Skeletal muscle cell (primary cell): ENCODE measurements around the gene TRAFD1.
"Not testable (repeated sequence)": the region's sequence is repeated elsewhere in the genome, so short reads cannot be mapped to it uniquely, and the experiment has no call there.

Experiments used
- DNase-seq: peaks from one replicate; pipeline ENCODE4 v3.0.0-alpha.2; 2010; ENCODE audit warnings: low read depth
- H3K4me3 ChIP-seq: 2 replicates; pipeline ENCODE4 v1.5.1; 2011; ENCODE audit warnings: low read depth, mild to moderate bottlenecking, control low read depth, low read length, moderate library complexity

Gene TRAFD1

DNA sequence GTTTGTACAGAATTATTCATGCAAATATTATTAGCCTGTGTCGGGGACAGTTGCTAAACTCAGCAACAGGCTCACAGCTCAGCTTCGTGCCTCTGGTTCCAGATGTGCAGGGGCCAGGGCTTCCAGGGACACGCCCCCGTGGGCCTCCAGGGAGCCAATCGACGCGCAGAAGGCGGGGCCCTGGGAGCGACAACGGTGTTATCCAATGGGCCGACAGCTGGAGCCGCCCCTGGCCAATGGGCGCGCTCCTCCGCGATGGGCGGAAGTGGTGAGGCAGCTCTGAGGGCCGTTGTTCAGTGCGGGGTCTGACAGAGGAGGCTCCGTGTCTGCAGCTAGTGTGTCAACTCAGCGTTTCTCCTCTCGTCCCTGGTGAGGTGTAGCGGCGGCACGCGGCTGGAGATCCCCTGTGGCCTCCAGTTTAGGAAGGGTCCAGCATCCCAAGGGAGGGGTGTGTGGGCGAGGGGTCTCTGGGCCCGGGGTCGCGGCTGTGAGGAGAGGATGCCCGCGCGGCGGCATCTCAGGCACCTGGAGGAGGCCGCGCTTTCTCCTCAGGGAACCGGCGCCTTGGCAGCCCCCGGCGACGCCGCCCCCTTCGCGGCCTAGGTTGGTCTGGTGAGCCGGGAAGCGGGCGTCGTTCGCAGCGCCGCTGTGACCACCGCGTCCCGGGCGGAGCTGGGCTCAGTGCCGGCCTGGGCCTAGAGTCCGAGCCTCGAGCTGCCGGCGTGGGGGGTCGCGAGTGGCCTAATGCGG, at the start of gene TRAFD1:
TRAFD1 (plus strand) TSS at position 311 of the 750 bp plus-strand sequence. CDS start 4,963 bp downstream, outside the sequence.
- peak; percentile 89 for DNase-seq
- peak within 1 kb of the TSS; percentile 92 for H3K4me3 ChIP-seq

DNA sequence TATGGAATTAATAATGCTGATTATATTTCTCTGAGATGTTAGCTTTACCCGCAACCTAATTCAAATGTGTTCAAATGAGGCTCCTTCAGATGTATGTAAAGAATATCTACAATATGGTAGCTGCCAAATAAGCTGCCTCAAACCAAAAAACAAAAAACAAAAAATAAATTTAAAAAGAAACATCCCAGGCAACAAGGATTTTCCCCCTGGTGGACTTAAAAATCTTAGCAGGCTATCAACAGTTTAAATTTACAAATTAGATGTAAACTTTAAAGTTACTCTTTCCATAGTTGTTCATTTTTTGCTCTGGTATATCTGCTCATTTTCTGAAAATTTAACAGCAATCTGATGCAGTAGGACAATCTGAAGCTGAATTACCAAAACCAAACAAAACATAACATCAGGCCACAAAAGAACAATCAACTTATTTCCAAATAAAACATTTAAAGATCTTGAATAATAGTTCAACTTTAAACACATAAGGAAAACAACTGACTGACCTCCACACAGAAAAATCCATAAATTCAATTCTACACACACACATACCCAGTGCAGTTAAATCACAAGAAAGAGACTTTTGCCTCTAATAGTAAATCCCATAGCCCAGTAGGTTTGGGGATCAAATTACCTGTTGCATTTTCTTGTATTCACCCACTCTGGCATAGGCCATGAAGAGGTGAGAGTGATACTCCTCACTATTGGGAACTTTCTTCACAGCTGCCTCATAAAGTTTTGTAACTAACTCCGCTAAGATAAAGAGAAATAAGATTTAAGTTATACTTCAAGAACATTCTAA, 38.1 kb upstream of the TRAFD1 start:
- no peak overlapping the region for H3K4me3 ChIP-seq
- no peak for DNase-seq

DNA sequence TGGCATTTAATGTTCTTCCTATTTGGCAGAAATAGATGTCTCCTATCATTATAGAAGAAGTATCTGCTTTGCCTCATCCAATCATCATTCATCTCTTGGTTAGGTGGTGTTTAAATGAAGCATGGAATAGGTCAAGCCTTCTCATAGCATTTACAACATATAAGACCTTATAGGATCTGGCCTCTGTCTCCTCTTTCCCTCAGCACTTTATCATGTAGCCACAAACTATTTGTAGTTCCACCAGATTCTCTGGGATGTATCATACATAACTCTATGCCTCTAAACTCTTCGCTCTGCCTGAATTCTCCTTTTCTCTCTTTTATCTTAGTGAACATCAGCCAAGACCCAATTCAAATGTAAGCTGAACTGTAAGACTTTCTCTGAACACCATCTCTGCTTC, 37.5 kb upstream of the TRAFD1 start:
- DNase-seq, result no peak
- H3K4me3 ChIP-seq, result no peak overlapping the region

- no peak for DNase-seq
- H3K4me3 ChIP-seq, result no peak overlapping the region
These were observed 33.8 kb upstream of the TRAFD1 start for GRCh38 chr12:112091563-112091962.

DNA sequence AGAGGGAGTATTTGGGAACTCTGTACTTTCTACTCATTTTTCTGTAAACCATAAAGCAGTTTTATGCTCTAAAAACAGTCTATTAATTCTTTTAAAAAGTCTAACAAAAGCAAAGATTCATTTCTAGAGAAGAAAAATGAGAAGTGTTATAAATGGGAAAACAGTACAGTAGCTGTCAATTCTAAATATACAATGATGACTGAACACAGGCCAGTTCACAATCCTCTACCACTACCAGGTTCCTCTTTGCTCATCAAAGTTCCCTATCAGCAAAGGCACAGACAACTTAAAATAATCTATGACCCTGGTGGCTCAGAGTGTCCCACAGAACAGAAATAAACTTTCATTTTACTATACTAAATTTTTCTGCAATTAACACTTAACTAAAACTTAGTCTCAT, 29.3 kb upstream of the TRAFD1 start:
- DNase-seq, result no peak
- no peak overlapping the region for H3K4me3 ChIP-seq

GRCh38 chr12:112096667-112097066, 28.7 kb upstream of the TRAFD1 start:
- peak; percentile 24 for DNase-seq

GRCh38 chr12:112097641-112098040, 27.7 kb upstream of the TRAFD1 start:
- no peak overlapping the region for H3K4me3 ChIP-seq
- no peak for DNase-seq

More at GRCh38 chr12:112096667-112097066, 28.7 kb upstream of the TRAFD1 start:
- no peak overlapping the region for H3K4me3 ChIP-seq

GRCh38 chr12:112100500-112100899, 24.9 kb upstream of the TRAFD1 start:
- DNase-seq, H3K4me3 ChIP-seq: not testable (repeated sequence)

DNA sequence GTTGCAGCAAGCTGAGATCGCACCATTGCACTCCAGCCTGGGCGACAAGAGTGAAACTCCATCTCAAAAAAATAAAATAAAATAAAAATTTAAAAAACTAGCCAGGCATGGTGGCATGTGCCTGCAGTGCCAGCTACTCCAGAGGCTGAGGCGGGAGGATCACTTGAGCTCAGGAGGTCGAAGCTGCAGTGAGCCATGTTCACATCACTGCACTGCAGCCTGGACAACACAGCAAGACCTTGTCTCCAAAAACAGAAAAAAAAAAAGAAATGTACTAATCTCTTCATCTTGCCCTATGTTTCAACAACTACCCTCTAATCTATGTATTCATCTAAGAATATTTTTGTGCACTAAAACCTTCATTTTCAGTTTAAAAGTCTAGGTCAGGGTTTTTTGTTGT, 23.2 kb upstream of the TRAFD1 start:
- H3K4me3 ChIP-seq, result no peak overlapping the region
- no peak for DNase-seq

DNA sequence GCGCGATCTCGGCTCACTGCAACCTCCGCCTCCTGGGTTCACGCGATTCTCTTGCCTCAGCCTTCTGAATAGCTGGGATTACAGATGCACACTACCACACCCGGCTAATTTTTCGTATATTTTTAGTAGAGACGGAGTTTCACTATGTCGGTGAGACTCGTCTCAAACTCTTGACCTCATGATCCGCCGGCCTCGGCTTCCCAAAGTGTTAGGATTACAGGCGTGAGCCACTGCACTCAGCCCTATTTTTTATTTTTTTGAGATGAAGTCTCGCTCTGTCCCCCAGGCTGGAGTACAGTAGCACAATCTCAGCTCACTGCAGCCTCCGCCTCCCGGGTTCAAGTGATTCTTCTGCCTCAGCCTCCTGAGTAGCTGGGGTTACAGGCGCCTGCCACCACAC, 22.6 kb upstream of the TRAFD1 start:
- not testable (repeated sequence) for H3K4me3 ChIP-seq, DNase-seq

DNA sequence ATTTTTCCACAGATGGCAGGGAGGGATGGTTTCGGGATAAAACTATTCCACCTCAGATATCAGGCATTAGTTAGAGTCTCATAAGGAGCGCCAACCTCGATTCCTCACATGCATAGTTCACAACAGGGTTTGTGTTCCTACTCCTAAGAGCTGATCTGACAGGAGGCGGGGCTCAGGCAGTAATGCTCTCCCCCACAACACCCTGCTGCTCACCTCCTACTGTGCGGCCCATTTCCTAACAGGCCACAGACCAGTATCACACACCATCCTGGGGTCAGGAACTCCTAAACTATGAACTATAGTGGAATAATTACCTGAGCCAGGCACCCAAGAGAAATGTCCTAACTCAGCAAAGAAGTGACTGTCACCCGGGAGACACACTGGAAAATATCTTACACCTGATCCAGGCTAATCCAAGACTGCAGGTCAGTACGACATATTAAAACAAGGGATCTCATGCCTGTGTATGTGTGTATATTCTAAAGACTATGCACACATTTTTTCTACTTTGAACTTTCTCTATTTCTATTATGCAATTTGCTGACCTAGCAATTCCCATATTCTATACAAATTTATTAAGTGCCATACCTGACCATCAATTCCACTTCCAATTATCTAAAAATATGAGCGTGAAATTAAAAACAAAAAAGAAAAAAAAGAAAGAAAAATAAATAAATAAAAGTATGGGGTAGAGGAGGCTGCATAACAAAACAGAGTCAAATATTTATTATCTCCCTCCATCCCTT, 21.4 kb upstream of the TRAFD1 start:
- H3K4me3 ChIP-seq, result no peak overlapping the region
- DNase-seq, result no peak

GRCh38 chr12:112105891-112106290, 19.5 kb upstream of the TRAFD1 start:
- DNase-seq, result no peak
- no peak overlapping the region for H3K4me3 ChIP-seq

DNA sequence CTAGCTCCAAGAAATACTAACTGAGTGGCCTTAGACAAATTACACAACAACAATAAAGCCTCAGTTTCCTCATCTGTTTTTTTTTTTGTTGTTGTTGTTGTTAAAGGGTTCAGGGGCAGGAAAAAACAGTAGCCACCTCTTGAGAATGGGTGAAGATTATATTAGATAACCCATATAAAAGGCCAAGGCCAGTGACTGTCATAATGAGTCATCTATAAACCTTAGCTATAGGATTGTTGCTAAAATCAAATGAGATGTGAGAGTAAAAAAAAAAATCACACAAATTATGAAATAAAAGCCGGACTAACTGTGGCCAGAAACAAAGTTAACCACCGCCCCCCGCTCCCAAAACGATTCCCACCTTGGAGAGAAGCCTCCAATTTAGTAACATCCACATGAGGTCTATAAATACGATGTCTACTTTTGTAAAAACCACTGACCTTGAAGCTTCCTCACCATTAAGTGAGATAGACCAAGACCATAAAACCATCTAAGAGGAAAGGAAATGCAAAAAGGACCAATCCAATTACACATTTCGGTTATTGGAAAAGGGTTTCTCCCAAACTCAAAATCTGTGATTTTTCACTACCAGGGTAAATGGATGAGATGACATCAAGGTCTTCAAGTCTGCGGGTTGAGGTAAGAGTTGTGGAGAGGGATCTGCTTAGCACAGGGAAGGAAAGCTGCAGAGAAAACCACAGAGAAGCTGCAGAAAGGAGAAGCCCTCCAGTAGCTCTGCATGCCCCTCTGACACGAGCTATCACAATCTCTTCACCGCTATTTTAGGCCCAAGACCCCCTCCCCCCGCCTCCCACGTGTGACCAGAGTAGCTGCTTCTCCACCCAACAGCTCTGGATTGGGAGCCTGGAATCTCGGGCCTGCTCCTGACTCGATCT, 17.8 kb upstream of the TRAFD1 start:
- peak overlapping the region; percentile 92 for H3K4me3 ChIP-seq
- DNase-seq, result no peak

- peak; percentile 41 for DNase-seq
- H3K4me3 ChIP-seq, result peak within 1 kb of the TSS; percentile 92
These were observed 16.9 kb upstream of the TRAFD1 start, which contains the start of gene NAA25 for GRCh38 chr12:112108202-112109079. TSS of gene NAA25 (minus strand) at chr12:112108783. CDS start at chr12:112108773, 10 bp downstream.

DNA sequence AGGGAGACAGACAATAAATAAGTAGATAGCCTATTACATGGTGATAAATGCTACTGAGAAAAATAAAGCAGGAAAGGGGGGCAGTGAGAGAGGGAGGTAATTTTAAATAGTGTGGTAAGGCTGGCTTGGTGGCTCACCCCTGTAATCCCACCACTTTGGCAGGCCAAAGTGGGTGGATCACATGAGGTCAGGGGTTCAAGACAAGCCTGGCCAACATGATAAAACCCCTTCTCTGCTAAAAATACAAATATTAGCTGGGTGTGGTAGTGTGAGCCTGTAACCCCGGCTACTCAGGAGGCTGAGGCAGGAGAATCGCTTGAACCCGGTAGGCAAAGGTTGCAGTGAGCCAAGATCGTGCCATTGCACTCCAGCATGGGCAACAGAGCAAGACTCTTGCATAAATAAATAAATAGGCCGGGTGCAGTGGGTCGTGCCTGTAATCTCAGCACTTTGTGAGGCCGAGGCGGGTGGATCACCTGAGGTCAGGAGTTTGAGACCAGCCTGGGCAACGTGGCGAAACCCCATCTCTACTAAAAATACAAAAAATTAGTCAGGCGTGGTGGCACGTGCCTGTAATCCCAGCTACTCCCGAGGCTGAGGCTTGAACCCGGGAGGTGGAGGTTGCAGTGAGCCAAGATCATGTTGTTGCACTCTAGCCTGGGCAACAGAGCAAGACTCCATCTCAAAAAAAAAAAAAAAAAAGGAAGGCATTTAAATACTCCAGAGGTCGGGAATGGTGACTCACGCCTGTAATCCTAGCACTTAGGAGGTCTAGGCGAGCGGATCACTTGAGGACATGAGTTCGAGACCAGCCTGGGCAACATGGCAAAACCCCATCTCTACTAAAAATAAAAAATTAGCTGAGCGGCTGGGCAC, 14.3 kb upstream of the TRAFD1 start:
- not testable (repeated sequence) for H3K4me3 ChIP-seq, DNase-seq

- no peak overlapping the region for H3K4me3 ChIP-seq
- no peak for DNase-seq
These were observed 13.4 kb upstream of the TRAFD1 start for GRCh38 chr12:112111931-112112330.
